Measurements from ENCODE around the gene HTR4.

DNA sequence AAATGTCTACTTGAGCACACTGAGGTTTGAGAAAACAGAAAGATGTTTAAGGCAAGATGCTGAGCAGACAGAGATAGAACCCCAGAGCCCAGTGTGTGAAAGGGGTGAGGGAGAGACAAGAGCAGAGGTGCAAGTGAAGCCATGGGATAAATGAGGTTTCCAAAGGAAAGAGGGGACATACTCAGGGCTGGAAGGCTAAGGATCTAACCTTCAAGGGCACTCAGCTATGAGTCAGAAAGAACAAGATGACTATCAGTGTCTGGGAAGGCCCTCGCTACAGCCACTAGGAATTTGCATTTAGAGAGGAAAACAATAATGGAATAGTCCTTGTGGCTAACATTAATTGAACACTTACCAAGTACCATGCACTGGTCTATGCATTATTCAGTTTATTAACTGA is 113.7 kb downstream of the HTR4 start:
- no peak for TF ChIP-seq FOXA1 (IDR thresholded peaks at IDR 0.05)
- TF ChIP-seq TARDBP (IDR thresholded peaks at IDR 0.05) = no peak
- TF ChIP-seq LEF1 (IDR thresholded peaks at IDR 0.05; ENCODE audit: borderline replicate concordance) = no peak
- no peak for TF ChIP-seq ARNT (IDR thresholded peaks at IDR 0.05)
- TF ChIP-seq HDGF (IDR thresholded peaks at IDR 0.05; ENCODE audit: borderline replicate concordance) = no peak
- TF ChIP-seq BHLHE40 (IDR thresholded peaks at IDR 0.05; ENCODE audit: borderline replicate concordance) = no peak
- TF ChIP-seq ELF4 (IDR thresholded peaks at IDR 0.05) = no peak
- no peak for TF ChIP-seq FOXK2 (IDR thresholded peaks at IDR 0.05)
- TF ChIP-seq PKNOX1 (IDR thresholded peaks at IDR 0.05) = no peak
- TF ChIP-seq FOXM1 (IDR thresholded peaks at IDR 0.05; ENCODE audit: borderline replicate concordance) = no peak
- TF ChIP-seq SP1 (IDR thresholded peaks at IDR 0.05) = no peak
- no peak for TF ChIP-seq L3MBTL2 (conservative IDR thresholded peaks at IDR 0.05)

Measured in HEK293T (cell line).